ENCODE results near the gene SIRT4.

Gene SIRT4

GRCh38 chr12:120358412-120359100 lies 56.4 kb downstream of the SIRT4 start:
- DNase-seq (ENCODE audit: extremely low spot score), result no peak
- TF ChIP-seq L3MBTL2 (conservative IDR thresholded peaks at IDR 0.05) (no peak), FOXA1 (IDR thresholded peaks at IDR 0.05) (no peak), FOXM1 (IDR thresholded peaks at IDR 0.05; ENCODE audit: borderline replicate concordance) (no peak)
- ChIA-PET CTCF (interaction anchor here (1.0 kb wide), 1 partner anchor 9 kb away, joined by 4 read pairs; no protein-coding TSS in a partner anchor), POLR2A (no interaction called here)

- DNase-seq (ENCODE audit: extremely low spot score), result no peak
- TF ChIP-seq FOXM1 (IDR thresholded peaks at IDR 0.05; ENCODE audit: borderline replicate concordance), result no peak
- TF ChIP-seq TARDBP (IDR thresholded peaks at IDR 0.05), result no peak
- no peak for TF ChIP-seq ARNT (IDR thresholded peaks at IDR 0.05)
- no peak for TF ChIP-seq FOXA1 (IDR thresholded peaks at IDR 0.05)
- TF ChIP-seq ELF4 (IDR thresholded peaks at IDR 0.05), result no peak
- TF ChIP-seq CTBP1 (IDR thresholded peaks at IDR 0.05; ENCODE audit: borderline replicate concordance), result no peak
- TF ChIP-seq HDGF (IDR thresholded peaks at IDR 0.05; ENCODE audit: borderline replicate concordance), result no peak
- TF ChIP-seq SUZ12 (IDR thresholded peaks at IDR 0.05), result no peak
- TF ChIP-seq L3MBTL2 (conservative IDR thresholded peaks at IDR 0.05), result no peak
- no peak for TF ChIP-seq FOXK2 (IDR thresholded peaks at IDR 0.05)
- TF ChIP-seq BHLHE40 (IDR thresholded peaks at IDR 0.05; ENCODE audit: borderline replicate concordance), result no peak
- TF ChIP-seq LEF1 (IDR thresholded peaks at IDR 0.05; ENCODE audit: borderline replicate concordance), result no peak
- TF ChIP-seq SP1 (IDR thresholded peaks at IDR 0.05), result no peak
- no peak for TF ChIP-seq PKNOX1 (IDR thresholded peaks at IDR 0.05)
- TF ChIP-seq NFRKB (IDR thresholded peaks at IDR 0.05), result no peak
- no peak for TF ChIP-seq ZNF384 (IDR thresholded peaks at IDR 0.05)
- CTCF ChIA-PET, result interaction anchor here (1.0 kb wide), 1 partner anchor 9 kb away, joined by 4 read pairs; no protein-coding TSS in a partner anchor
- POLR2A ChIA-PET, result no interaction called here
Measured at GRCh38 chr12:120359128-120359527, 57.0 kb downstream of the SIRT4 start.

- no peak for TF ChIP-seq CTBP1 (IDR thresholded peaks at IDR 0.05; ENCODE audit: borderline replicate concordance)
- no peak for TF ChIP-seq SP1 (IDR thresholded peaks at IDR 0.05)
- no peak for TF ChIP-seq SUZ12 (IDR thresholded peaks at IDR 0.05)
- no peak for TF ChIP-seq LEF1 (IDR thresholded peaks at IDR 0.05; ENCODE audit: borderline replicate concordance)
- TF ChIP-seq FOXK2 (IDR thresholded peaks at IDR 0.05), result no peak
- ChIA-PET CTCF (no interaction called here), POLR2A (no interaction called here)
- no peak for DNase-seq (ENCODE audit: extremely low spot score)
Measured at GRCh38 chr12:120361506-120362208, 59.5 kb downstream of the SIRT4 start.

Data from HEK293T (cell line).